ENCODE results near the gene KIF16B.

GRCh38 chr20:16622501-16622900, 49.3 kb upstream of the KIF16B start:
- TF ChIP-seq CTCF (conservative IDR thresholded peaks at IDR 0.05; ENCODE audit: low read depth, low read length) (no peak), EZH2 (IDR thresholded peaks at IDR 0.05; ENCODE audit: borderline replicate concordance, low read depth, low read length, poor library complexity, severe bottlenecking) (no peak)
